Peyer's patch (tissue), 4 donors: Measurements from ENCODE around the gene EGFLAM.

Source experiments
- POLR2A ChIP-seq, 2 donors: fragments of 450-650 bp; IDR thresholded peaks; one replicate each; pipeline ENCODE4 v1.5.1; 2017; ENCODE audit warnings: antibody characterized with exemption in 2 of 2, mild to moderate bottlenecking in 2 of 2, moderate library complexity in 2 of 2
- TF ChIP-seq, protein P1 (sequence below), 6 experiments: fragments of 450-650 bp in 4 of 6; fragments of 200-600 bp in 2 of 6; sonication (generic) in 1 of 6; IDR thresholded peaks; one replicate each; pipeline ENCODE4 v1.5.1; 2017 to 2019; ENCODE audit warnings: antibody characterized with exemption in 6 of 6, mild to moderate bottlenecking in 3 of 6, moderate library complexity in 1 of 6

GRCh38 chr5:38422622-38423021 lies 164.3 kb downstream of the EGFLAM start:
- TF ChIP-seq, protein P1, sequence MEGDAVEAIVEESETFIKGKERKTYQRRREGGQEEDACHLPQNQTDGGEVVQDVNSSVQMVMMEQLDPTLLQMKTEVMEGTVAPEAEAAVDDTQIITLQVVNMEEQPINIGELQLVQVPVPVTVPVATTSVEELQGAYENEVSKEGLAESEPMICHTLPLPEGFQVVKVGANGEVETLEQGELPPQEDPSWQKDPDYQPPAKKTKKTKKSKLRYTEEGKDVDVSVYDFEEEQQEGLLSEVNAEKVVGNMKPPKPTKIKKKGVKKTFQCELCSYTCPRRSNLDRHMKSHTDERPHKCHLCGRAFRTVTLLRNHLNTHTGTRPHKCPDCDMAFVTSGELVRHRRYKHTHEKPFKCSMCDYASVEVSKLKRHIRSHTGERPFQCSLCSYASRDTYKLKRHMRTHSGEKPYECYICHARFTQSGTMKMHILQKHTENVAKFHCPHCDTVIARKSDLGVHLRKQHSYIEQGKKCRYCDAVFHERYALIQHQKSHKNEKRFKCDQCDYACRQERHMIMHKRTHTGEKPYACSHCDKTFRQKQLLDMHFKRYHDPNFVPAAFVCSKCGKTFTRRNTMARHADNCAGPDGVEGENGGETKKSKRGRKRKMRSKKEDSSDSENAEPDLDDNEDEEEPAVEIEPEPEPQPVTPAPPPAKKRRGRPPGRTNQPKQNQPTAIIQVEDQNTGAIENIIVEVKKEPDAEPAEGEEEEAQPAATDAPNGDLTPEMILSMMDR (IDR thresholded peaks at IDR 0.05): no peak
- no peak for TF ChIP-seq POLR2A (IDR thresholded peaks at IDR 0.05)
